Neuronal stem cell (in vitro differentiated cells): ENCODE data around the gene STARD10.
"Not testable (repeated sequence)": the region's sequence is repeated elsewhere in the genome, so short reads cannot be mapped to it uniquely, and the experiment has no call there.

ENCODE experiments used
- DNase-seq: peaks from one replicate; pipeline ENCODE4 v3.0.0-alpha.2; 2013; ENCODE audit warnings: low spot score
- H2AFZ ChIP-seq: one replicate; pipeline ENCODE4 v1.6.1; 2013; ENCODE audit warnings: mild to moderate bottlenecking, low read length, inconsistent platforms
- H2AK5ac ChIP-seq: 2 replicates; pipeline ENCODE4 v1.6.1; 2013; ENCODE audit warnings: low read depth, mild to moderate bottlenecking, inconsistent platforms, low read length, moderate library complexity, mixed read lengths
- H2BK120ac ChIP-seq: 2 replicates; pipeline ENCODE4 v1.6.1; 2013; ENCODE audit warnings: low read depth, mild to moderate bottlenecking, inconsistent platforms, low read length, moderate library complexity, mixed read lengths
- H2BK12ac ChIP-seq: one replicate; pipeline ENCODE4 v1.6.1; 2013; ENCODE audit warnings: low read length, inconsistent platforms
- H2BK15ac ChIP-seq: 2 replicates; pipeline ENCODE4 v1.6.1; 2013; ENCODE audit warnings: mild to moderate bottlenecking, low read length, inconsistent platforms, mixed read lengths
- H2BK5ac ChIP-seq: one replicate; pipeline ENCODE4 v1.6.1; 2013; ENCODE audit warnings: inconsistent platforms, mild to moderate bottlenecking, low read length, moderate library complexity
- H3K14ac ChIP-seq: one replicate; pipeline ENCODE4 v1.6.1; 2013; ENCODE audit warnings: low read length, inconsistent platforms
- H3K18ac ChIP-seq: 2 replicates; pipeline ENCODE4 v1.6.1; 2013; ENCODE audit warnings: low read length, inconsistent platforms
- H3K23ac ChIP-seq: 2 replicates; pipeline ENCODE4 v1.6.1; 2013; ENCODE audit warnings: low read depth, mild to moderate bottlenecking, mixed read lengths, low read length, inconsistent platforms; ENCODE audit not compliant: poor library complexity
- H3K27ac ChIP-seq: replicated peaks from 3 replicates; pipeline ENCODE4 v1.5.1; 2013; ENCODE audit warnings: low read length, inconsistent platforms
- H3K27me3 ChIP-seq, 3 experiments: 2 replicates each; pipeline ENCODE4 v1.6.1; 2013; ENCODE audit warnings: low read length in 3 of 3, mild to moderate bottlenecking in 2 of 3, inconsistent platforms in 1 of 3, low read depth in 1 of 3, mixed read lengths in 1 of 3, moderate library complexity in 1 of 3; ENCODE audit not compliant: control insufficient read depth in 3 of 3, insufficient read depth in 3 of 3
- H3K36me3 ChIP-seq, 2 donors: replicated peaks in 1 of 2; 2 replicates each; pipeline ENCODE4 v1.6.1; 2013; ENCODE audit warnings: low read length in 2 of 2; ENCODE audit not compliant: control insufficient read depth in 2 of 2, insufficient read depth in 2 of 2
- H3K4ac ChIP-seq: 2 replicates; pipeline ENCODE4 v1.6.1; 2013; ENCODE audit warnings: inconsistent platforms, mild to moderate bottlenecking, low read length, moderate library complexity
- H3K4me1 ChIP-seq, 2 donors: 1 replicate in 1 of 2; 2 replicates in 1 of 2; pipeline ENCODE4 v1.6.1; 2013; ENCODE audit warnings: low read length in 2 of 2, low read depth in 1 of 2; ENCODE audit not compliant: control insufficient read depth in 2 of 2, insufficient read depth in 1 of 2
- H3K4me2 ChIP-seq: one replicate; pipeline ENCODE4 v1.6.1; 2013; ENCODE audit warnings: mild to moderate bottlenecking, low read length, inconsistent platforms; ENCODE audit not compliant: insufficient read depth, poor library complexity, severe bottlenecking
- H3K4me3 ChIP-seq, 2 donors: 2 replicates each; pipeline ENCODE4 v1.5.1; 2013; ENCODE audit warnings: low read length in 2 of 2, mild to moderate bottlenecking in 2 of 2, inconsistent platforms in 1 of 2, moderate library complexity in 1 of 2
- H3K79me1 ChIP-seq: one replicate; pipeline ENCODE4 v1.6.1; 2013; ENCODE audit warnings: low read depth, mild to moderate bottlenecking, inconsistent platforms, low read length, moderate library complexity
- H3K9ac ChIP-seq: one replicate; pipeline ENCODE4 v1.6.1; 2013; ENCODE audit warnings: mild to moderate bottlenecking, low read depth, low read length, inconsistent platforms; ENCODE audit not compliant: poor library complexity
- H3K9me3 ChIP-seq, 2 donors: replicated peaks in 1 of 2; 2 replicates each; pipeline versions ENCODE3 to v1.6.1; 2013; ENCODE audit warnings: low read length in 2 of 2, mild to moderate bottlenecking in 2 of 2, inconsistent platforms in 1 of 2, low read depth in 1 of 2, mixed read lengths in 1 of 2, moderate library complexity in 1 of 2; ENCODE audit not compliant: control insufficient read depth in 2 of 2, insufficient read depth in 1 of 2
- H4K8ac ChIP-seq: one replicate; pipeline ENCODE4 v1.6.1; 2013; ENCODE audit warnings: low read depth, mild to moderate bottlenecking, inconsistent platforms, low read length, moderate library complexity
- H4K91ac ChIP-seq: one replicate; pipeline ENCODE4 v1.6.1; 2013; ENCODE audit warnings: low read length, low read depth, mild to moderate bottlenecking, inconsistent platforms; ENCODE audit not compliant: poor library complexity
- WGBS, 2 donors: extraction: QIAGEN DNeasy Blood & Tissue Kit; methylation state at CpG; one replicate each; pipeline ENCODE4 v1.1.7; 2013; ENCODE audit warnings: missing lambda C conversion rate in 2 of 2, mixed read lengths in 1 of 2; ENCODE audit not compliant: insufficient read length in 2 of 2, insufficient replicate concordance in 1 of 2; ENCODE audit errors: extremely low coverage in 2 of 2; 5-methylcytosine and 5-hydroxymethylcytosine counted together

STARD10 gene

DNA sequence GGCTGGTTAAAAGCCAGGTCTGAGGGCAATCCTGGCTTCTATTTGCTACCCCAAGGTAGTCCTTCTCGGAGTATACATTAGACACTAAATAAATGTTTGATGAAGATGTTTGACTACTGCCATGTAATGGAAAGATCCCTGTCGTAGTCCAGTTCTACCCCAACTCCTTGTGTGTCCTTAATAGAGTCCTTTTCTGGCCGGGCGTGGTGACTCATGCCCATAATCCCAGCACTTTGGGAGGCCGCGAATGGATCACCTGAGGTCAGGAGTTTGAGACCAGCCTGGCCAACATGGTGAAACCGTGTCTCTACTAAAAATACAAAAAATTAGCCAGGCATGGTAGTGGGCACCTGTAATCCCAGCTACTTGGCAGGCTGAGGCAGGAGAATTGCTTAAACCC, 2.6 kb downstream of the STARD10 start:
- H2BK120ac ChIP-seq, H2AK5ac ChIP-seq, H3K4me3 ChIP-seq, H3K27me3 ChIP-seq, H2AFZ ChIP-seq, H3K18ac ChIP-seq, H3K79me1 ChIP-seq, H3K36me3 ChIP-seq, H2BK12ac ChIP-seq, H3K9ac ChIP-seq, H3K23ac ChIP-seq, H3K27ac ChIP-seq, DNase-seq, H3K14ac ChIP-seq, H3K4me2 ChIP-seq, H3K9me3 ChIP-seq, H4K8ac ChIP-seq, H2BK15ac ChIP-seq, H3K4ac ChIP-seq, H4K91ac ChIP-seq, H2BK5ac ChIP-seq: not testable (repeated sequence)
- WGBS, 2 donors: no CpG with 5 or more reads among the region's 7 CpGs
- peaks cover 18% of the 10 kb centered on the region in 2 donors for H3K4me1 ChIP-seq

DNA sequence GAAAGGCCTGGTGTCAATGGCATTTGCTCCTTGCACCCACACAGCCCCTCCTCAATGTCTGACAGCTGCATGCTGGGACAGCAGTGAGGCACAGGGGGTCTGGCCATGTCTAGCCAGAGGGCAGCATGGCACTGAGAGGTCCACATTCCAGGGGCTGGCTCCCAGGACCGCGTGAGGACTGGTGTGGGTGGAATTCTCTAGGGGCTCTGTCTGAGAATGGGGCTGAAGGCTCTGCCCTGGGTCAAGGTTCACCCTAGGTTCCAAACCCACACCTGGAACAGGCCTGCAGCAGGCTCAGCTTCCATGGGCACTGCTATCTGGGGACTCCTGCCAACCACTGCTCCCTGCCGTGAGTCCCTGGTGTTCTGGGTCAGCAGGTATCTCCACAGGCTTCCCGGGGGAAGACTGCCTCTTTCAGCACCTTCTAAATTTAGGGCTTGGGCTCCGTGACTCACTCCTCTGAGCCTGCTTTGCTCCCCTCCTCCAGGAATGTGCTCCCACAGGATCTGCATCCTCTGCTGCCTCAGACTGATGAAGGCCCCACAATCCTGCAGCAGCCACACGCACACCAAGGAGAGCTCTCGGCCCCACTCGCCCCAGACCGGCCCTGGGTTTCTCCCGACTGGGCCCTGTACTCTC, 4.2 kb downstream of the STARD10 start:
- no CpG with 5 or more reads among the region's 10 CpGs for WGBS, 2 donors
- DNase-seq: no peak
- H2AFZ ChIP-seq: no peak overlapping the region

GRCh38 chr11:72788241-72788640, 5.6 kb downstream of the STARD10 start:
- Histone ChIP-seq H3K9ac (no peak overlapping the region), H3K9me3 (no peaks in the 10 kb centered on the region), H3K14ac (no peak overlapping the region), H3K27me3 (peaks cover 0 to 5% (median 0%) of the 10 kb centered on the region in 3 experiments), H3K4ac (no peak overlapping the region), H2BK5ac (no peak overlapping the region), H3K18ac (no peak overlapping the region), H2BK12ac (no peak overlapping the region), H3K4me3 (no peak overlapping the region), H2BK15ac (no peak overlapping the region), H3K79me1 (peaks cover 1% of the 10 kb centered on the region), H3K4me1 (peaks cover 9 to 16% of the 10 kb centered on the region in 2 donors), H3K23ac (no peak overlapping the region), H2AK5ac (no peak overlapping the region), H4K91ac (no peak overlapping the region), H3K27ac (no peak overlapping the region), H3K36me3 (no peaks in the 10 kb centered on the region), H4K8ac (no peak overlapping the region), H3K4me2 (no peak overlapping the region), H2AFZ (no peak overlapping the region), H2BK120ac (no peak overlapping the region)
- no CpG with 5 or more reads among the region's 7 CpGs for WGBS, 2 donors
- DNase-seq: no peak

More for the DNA sequence above, 4.2 kb downstream of the STARD10 start:
- Histone ChIP-seq H3K4me1 (peaks cover 15 to 18% of the 10 kb centered on the region in 2 donors), H3K4ac (no peak overlapping the region), H3K4me3 (no peak overlapping the region), H3K9me3 (no peaks in the 10 kb centered on the region), H3K36me3 (no peaks in the 10 kb centered on the region), H3K14ac (no peak overlapping the region), H3K4me2 (no peak overlapping the region), H3K27ac (no peak overlapping the region), H2AK5ac (no peak overlapping the region), H3K27me3 (no peaks in the 10 kb centered on the region), H2BK120ac (no peak overlapping the region), H3K23ac (no peak overlapping the region), H4K8ac (no peak overlapping the region), H4K91ac (no peak overlapping the region), H3K18ac (no peak overlapping the region), H3K79me1 (peaks cover 1% of the 10 kb centered on the region), H2BK15ac (no peak overlapping the region), H2BK5ac (no peak overlapping the region), H3K9ac (no peak overlapping the region), H2BK12ac (no peak overlapping the region)

- Histone ChIP-seq H2BK5ac (peak overlapping the region; percentile 84), H3K36me3 (no peaks in the 10 kb centered on the region), H2AFZ (peak overlapping the region; percentile 72), H3K18ac (no peak overlapping the region), H3K9me3 (no peaks in the 10 kb centered on the region), H3K27me3 (peaks cover 0 to 11% (median 0%) of the 10 kb centered on the region in 3 experiments), H2BK15ac (peak overlapping the region; percentile 5), H2BK12ac (no peak overlapping the region), H4K91ac (no peak overlapping the region), H2BK120ac (no peak overlapping the region), H3K9ac (no peak overlapping the region), H4K8ac (no peak overlapping the region), H2AK5ac (no peak overlapping the region), H3K79me1 (peaks cover 1% of the 10 kb centered on the region), H3K23ac (peak overlapping the region; percentile 10), H3K4me1 (peaks cover 2 to 13% of the 10 kb centered on the region in 2 donors), H3K14ac (no peak overlapping the region), H3K27ac (no peak overlapping the region), H3K4me2 (no peak overlapping the region), H3K4me3 (no peak overlapping the region), H3K4ac (no peak overlapping the region)
- DNase-seq: no peak
- WGBS, 2 donors: no CpG with 5 or more reads among the region's 16 CpGs
These were observed 6.4 kb downstream of the STARD10 start for GRCh38 chr11:72787216-72788104.
